Measurements from ENCODE around the gene RAD54L.
"Not testable (repeated sequence)": the region's sequence is repeated elsewhere in the genome, so short reads cannot be mapped to it uniquely, and the experiment has no call there.

GRCh38 chr1:46319301-46319700, 71.7 kb downstream of the RAD54L start:
- TF ChIP-seq CTCF (IDR thresholded peaks at IDR 0.05); YY1 (IDR thresholded peaks at IDR 0.05; ENCODE audit: low read depth); SMC3 (IDR thresholded peaks at IDR 0.05; ENCODE audit: low read depth, low read length); MAX (IDR thresholded peaks at IDR 0.05; ENCODE audit: low read depth); SIN3A (IDR thresholded peaks at IDR 0.05; ENCODE audit: borderline replicate concordance, low read depth, low read length); TEAD4 (IDR thresholded peaks at IDR 0.05; ENCODE audit: borderline replicate concordance, insufficient read depth); TAF1 (IDR thresholded peaks at IDR 0.05; ENCODE audit: borderline replicate concordance, low read depth, low read length); EP300 (IDR thresholded peaks at IDR 0.05; ENCODE audit: borderline replicate concordance in 1 of 2, low read depth in 1 of 2, low read length in 1 of 2); ELF1 (IDR thresholded peaks at IDR 0.05); NFIC (IDR thresholded peaks at IDR 0.05; ENCODE audit: borderline replicate concordance); EZH2phosphoT487 (IDR thresholded peaks at IDR 0.05; ENCODE audit: borderline replicate concordance, low read depth); USF2 (IDR thresholded peaks at IDR 0.05; ENCODE audit: borderline replicate concordance, low read depth, low read length): not testable (repeated sequence)
